ENCODE data around the gene ASAH2.

- no peak for TF ChIP-seq CTCF (IDR thresholded peaks at IDR 0.05)
- TF ChIP-seq POLR2A (IDR thresholded peaks at IDR 0.05), result no peak
Measured at GRCh38 chr10:50286517-50286916, 35.2 kb upstream of the ASAH2 start.
